ENCODE measurements around the gene RFNG. TPM values are rescaled to one million over a fixed set of nuclear protein-coding genes. Genes with fewer than 3 reads are reported as not detected.
A peak's percentile ranks its signal among the peaks of the same experiment; 100 is the strongest.

The RFNG gene
- total and polyA plus RNA-seq, 2 of the 13 experiments (the other 11 are each of a cell fraction or from before 2014, with no cell fraction given), result 61.4 to 64.0 TPM

DNA sequence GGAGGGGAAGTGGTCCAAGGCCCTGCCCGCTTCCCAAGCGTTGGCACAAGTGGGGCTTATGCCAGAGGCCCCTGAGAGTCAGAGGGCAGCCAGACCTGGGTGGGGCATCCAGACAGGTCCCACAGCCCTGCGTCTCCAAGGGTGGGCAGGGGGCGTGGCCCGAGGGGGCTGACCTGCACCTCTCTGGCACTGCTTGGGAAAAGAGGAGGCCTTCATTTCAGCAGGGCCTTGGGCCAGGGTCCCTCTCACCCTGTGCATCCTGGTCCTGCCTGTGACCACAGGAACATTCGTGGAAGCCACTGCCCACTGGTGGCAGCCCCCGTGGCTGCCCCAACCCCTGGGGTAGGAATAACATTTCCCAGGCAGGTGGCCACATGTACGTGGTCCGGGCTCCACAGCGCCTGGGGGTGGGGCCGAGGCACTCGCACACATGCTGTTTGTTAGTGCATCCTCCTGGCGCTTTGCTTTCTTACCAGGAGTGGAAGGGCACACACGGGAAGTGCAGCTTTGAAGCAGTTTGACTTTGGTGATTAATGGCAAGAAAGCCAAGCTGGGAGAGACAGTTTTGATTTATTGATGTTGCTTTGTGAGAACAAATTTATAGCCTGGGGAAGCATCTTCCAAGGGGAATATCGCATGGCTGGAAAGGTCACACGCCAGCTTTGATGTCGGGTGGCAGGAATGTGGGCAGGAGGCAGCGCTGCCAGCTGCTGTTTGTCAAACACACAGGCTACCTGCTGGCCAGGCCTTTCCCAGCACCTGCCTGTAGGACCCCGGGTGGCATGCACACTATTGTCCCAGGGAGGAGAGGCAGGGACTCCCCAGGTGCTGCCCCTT, 33.2 kb downstream of the RFNG start (continued):
- TF ChIP-seq GFI1 (CRISPR knock-in tag; IDR thresholded peaks at IDR 0.05; ENCODE audit: borderline replicate concordance) (no peak), SAFB2 (CRISPR knock-in tag; IDR thresholded peaks at IDR 0.05; ENCODE audit: borderline replicate concordance, low read depth) (no peak), TBX2 (CRISPR knock-in tag; IDR thresholded peaks at IDR 0.05; ENCODE audit: borderline replicate concordance) (peak; percentile 34; the same call in 1 of the 2 replicates), ZNF83 (CRISPR knock-in tag; IDR thresholded peaks at IDR 0.05; ENCODE audit: borderline replicate concordance) (no peak), RXRA (CRISPR knock-in tag; IDR thresholded peaks at IDR 0.05) (peak; percentile 26; the same call in 1 of the 2 replicates), ZSCAN20 (CRISPR knock-in tag; IDR thresholded peaks at IDR 0.05; ENCODE audit: borderline replicate concordance) (no peak), ZNF788 (CRISPR knock-in tag; IDR thresholded peaks at IDR 0.05; ENCODE audit: borderline replicate concordance) (peak; percentile 26; the same call in 1 of the 2 replicates), MED13 (CRISPR knock-in tag; IDR thresholded peaks at IDR 0.05) (no peak), ZNF879 (CRISPR knock-in tag; IDR thresholded peaks at IDR 0.05) (no peak), ZSCAN21 (CRISPR knock-in tag; IDR thresholded peaks at IDR 0.05; ENCODE audit: borderline replicate concordance) (no peak; the same call in 1 of the 2 replicates), ELF4 (CRISPR knock-in tag; IDR thresholded peaks at IDR 0.05; ENCODE audit: borderline replicate concordance) (no peak), ZNF333 (CRISPR knock-in tag; IDR thresholded peaks at IDR 0.05; ENCODE audit: borderline replicate concordance) (no peak), ZNF558 (CRISPR knock-in tag; IDR thresholded peaks at IDR 0.05; ENCODE audit: borderline replicate concordance) (peak; percentile 56; the same call in 1 of the 2 replicates), ZNF230 (CRISPR knock-in tag; IDR thresholded peaks at IDR 0.05) (no peak), ZBTB38 (CRISPR knock-in tag; IDR thresholded peaks at IDR 0.05) (0 out of 2 replicates have a peak, but pooled peaks have one; percentile 22), PRPF4 (IDR thresholded peaks at IDR 0.05; ENCODE audit: low read depth, low read length, poor library complexity, severe bottlenecking) (peak; percentile 18), ZNF496 (CRISPR knock-in tag; IDR thresholded peaks at IDR 0.05; ENCODE audit: insufficient replicate concordance) (no peak)
- TF ChIP-seq, protein P1, sequence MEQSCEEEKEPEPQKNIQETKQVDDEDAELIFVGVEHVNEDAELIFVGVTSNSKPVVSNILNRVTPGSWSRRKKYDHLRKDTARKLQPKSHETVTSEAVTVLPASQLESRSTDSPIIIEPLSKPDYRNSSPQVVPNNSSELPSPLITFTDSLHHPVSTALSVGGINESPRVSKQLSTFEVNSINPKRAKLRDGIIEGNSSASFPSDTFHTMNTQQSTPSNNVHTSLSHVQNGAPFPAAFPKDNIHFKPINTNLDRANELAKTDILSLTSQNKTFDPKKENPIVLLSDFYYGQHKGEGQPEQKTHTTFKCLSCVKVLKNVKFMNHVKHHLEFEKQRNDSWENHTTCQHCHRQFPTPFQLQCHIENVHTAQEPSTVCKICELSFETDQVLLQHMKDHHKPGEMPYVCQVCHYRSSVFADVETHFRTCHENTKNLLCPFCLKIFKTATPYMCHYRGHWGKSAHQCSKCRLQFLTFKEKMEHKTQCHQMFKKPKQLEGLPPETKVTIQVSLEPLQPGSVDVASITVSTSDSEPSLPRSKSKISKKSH (CRISPR knock-in tag; IDR thresholded peaks at IDR 0.05; ENCODE audit: borderline replicate concordance), result no peak
- TF ChIP-seq, protein P2, sequence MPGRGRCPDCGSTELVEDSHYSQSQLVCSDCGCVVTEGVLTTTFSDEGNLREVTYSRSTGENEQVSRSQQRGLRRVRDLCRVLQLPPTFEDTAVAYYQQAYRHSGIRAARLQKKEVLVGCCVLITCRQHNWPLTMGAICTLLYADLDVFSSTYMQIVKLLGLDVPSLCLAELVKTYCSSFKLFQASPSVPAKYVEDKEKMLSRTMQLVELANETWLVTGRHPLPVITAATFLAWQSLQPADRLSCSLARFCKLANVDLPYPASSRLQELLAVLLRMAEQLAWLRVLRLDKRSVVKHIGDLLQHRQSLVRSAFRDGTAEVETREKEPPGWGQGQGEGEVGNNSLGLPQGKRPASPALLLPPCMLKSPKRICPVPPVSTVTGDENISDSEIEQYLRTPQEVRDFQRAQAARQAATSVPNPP (CRISPR knock-in tag; IDR thresholded peaks at IDR 0.05), result no peak
- TF ChIP-seq, protein P3, sequence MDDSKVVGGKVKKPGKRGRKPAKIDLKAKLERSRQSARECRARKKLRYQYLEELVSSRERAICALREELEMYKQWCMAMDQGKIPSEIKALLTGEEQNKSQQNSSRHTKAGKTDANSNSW (CRISPR knock-in tag; IDR thresholded peaks at IDR 0.05; ENCODE audit: borderline replicate concordance), result no peak
- TF ChIP-seq, protein P4, sequence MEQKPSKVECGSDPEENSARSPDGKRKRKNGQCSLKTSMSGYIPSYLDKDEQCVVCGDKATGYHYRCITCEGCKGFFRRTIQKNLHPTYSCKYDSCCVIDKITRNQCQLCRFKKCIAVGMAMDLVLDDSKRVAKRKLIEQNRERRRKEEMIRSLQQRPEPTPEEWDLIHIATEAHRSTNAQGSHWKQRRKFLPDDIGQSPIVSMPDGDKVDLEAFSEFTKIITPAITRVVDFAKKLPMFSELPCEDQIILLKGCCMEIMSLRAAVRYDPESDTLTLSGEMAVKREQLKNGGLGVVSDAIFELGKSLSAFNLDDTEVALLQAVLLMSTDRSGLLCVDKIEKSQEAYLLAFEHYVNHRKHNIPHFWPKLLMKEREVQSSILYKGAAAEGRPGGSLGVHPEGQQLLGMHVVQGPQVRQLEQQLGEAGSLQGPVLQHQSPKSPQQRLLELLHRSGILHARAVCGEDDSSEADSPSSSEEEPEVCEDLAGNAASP (CRISPR knock-in tag; IDR thresholded peaks at IDR 0.05; ENCODE audit: borderline replicate concordance), result no peak
- TF ChIP-seq, protein P5, sequence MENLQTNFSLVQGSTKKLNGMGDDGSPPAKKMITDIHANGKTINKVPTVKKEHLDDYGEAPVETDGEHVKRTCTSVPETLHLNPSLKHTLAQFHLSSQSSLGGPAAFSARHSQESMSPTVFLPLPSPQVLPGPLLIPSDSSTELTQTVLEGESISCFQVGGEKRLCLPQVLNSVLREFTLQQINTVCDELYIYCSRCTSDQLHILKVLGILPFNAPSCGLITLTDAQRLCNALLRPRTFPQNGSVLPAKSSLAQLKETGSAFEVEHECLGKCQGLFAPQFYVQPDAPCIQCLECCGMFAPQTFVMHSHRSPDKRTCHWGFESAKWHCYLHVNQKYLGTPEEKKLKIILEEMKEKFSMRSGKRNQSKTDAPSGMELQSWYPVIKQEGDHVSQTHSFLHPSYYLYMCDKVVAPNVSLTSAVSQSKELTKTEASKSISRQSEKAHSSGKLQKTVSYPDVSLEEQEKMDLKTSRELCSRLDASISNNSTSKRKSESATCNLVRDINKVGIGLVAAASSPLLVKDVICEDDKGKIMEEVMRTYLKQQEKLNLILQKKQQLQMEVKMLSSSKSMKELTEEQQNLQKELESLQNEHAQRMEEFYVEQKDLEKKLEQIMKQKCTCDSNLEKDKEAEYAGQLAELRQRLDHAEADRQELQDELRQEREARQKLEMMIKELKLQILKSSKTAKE (CRISPR knock-in tag; IDR thresholded peaks at IDR 0.05; ENCODE audit: borderline replicate concordance), result no peak
